ENCODE measurements around the gene RAB40B.

The RAB40B gene

DNA sequence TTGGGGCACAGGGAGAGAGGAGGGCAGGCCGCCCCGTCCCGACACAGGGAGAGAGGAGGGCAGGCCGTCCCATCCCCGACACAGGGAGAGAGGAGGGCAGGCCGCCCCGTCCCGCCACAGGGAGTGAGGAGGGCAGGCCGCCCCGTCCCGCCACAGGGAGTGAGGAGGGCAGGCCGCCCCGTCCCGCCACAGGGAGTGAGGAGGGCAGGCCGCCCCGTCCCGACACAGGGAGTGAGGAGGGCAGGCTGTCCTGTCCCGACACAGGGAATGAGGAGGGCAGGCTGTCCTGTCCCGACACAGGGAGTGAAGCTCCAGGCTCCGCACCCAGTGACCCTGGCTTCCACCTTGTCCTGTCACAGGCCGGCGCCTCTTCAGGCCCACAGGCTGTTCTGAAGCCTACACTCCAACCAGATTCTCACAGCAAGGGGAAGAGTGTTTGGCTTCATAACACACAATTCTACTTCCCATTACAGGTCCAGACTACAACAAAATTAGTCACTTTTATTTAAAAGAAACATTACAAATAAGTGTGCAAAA is 84.3 kb downstream of the RAB40B start:
- no peak for DNase-seq (ENCODE audit: low spot score)

GRCh38 chr17:82613283-82614094 is 85.0 kb downstream of the RAB40B start:
- DNase-seq (ENCODE audit: low spot score), result no peak

DNA sequence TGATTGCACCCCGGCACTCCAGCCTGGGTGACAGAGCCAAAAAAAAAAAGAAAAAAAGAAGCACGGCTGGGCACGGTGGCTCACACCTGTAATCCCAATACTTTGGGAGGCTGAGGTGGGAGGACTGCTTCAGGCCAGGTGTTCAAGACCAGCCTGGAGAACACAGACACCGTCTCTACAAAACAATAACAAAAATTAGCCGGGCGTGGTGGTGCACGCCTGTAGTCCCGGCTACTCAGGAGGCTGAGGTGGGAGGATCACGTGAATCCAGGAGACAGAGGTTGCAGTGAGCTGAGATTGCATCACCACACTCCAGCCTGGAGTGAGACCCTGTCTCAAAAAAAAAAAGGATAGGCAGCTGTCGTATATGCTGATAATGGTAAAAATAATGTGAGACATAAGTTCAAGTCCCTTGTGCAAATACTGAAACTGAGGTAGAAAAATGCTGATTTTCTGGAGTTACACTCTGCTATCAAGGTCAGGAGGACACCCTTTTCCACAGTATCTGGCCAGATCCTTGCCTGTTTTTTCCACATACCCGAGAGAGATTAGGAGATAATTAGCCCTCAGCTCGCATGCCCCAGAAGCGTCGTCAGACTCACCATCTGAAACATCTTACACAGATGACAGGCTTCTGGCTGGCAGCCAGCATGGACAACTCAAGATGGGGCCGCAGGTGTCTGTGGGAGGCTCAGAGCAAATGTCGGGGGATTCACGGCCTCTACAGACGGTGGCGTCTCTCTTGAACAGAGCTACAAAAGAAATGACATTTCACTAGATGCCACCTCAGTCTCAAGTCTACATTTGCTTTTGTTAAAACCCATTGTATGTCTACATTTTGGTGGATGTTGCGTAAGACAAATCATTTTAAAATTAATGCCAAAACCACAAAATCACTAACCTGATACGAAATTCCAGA is 87.1 kb downstream of the RAB40B start:
- DNase-seq (ENCODE audit: low spot score), result no peak

GRCh38 chr17:82609655-82610054 is 88.8 kb downstream of the RAB40B start:
- no peak for DNase-seq (ENCODE audit: low spot score)

- DNase-seq (ENCODE audit: low spot score), result no peak
These were observed 89.7 kb downstream of the RAB40B start for GRCh38 chr17:82608816-82609215.

- no peak for DNase-seq (ENCODE audit: low spot score)
These were observed 92.4 kb downstream of the RAB40B start for GRCh38 chr17:82605939-82606600.

Data from hematopoietic multipotent progenitor cell treated with erythropoietin and hydrocortisone succinate and interleukin-3 and kit ligand, for 15 days (in vitro differentiated cells).